Endothelial cell (in vitro differentiated cells): ENCODE data around the gene CLEC18C. TPM values are rescaled to one million over a fixed set of nuclear protein-coding genes. Genes with fewer than 3 reads are reported as not detected.
"Not testable (repeated sequence)": the region's sequence is repeated elsewhere in the genome, so short reads cannot be mapped to it uniquely, and the experiment has no call there.

Experiments used
- DNase-seq: peaks from one replicate; pipeline ENCODE4 v3.0.0; 2021; ENCODE audit warnings: low spot score
- H3K27ac Mint-ChIP-seq: one replicate; pipeline ENCODE4 v1.8.0; 2021; ENCODE audit warnings: mixed read lengths, inconsistent platforms; ENCODE audit not compliant: unreplicated experiment
- H3K27me3 Mint-ChIP-seq: one replicate; pipeline ENCODE4 v1.8.0; 2021; ENCODE audit warnings: mild to moderate bottlenecking, moderate library complexity, mixed read lengths, inconsistent platforms; ENCODE audit not compliant: unreplicated experiment
- H3K36me3 Mint-ChIP-seq: one replicate; pipeline ENCODE4 v1.8.0; 2021; ENCODE audit warnings: mild to moderate bottlenecking, low read depth, mixed read lengths, inconsistent platforms; ENCODE audit not compliant: unreplicated experiment
- H3K4me1 Mint-ChIP-seq: one replicate; pipeline ENCODE4 v1.8.0; 2021; ENCODE audit warnings: mild to moderate bottlenecking, mixed read lengths, inconsistent platforms; ENCODE audit not compliant: unreplicated experiment
- H3K4me3 Mint-ChIP-seq: one replicate; pipeline ENCODE4 v1.8.0; 2021; ENCODE audit warnings: mild to moderate bottlenecking, mixed read lengths, inconsistent platforms; ENCODE audit not compliant: unreplicated experiment
- H3K9me3 Mint-ChIP-seq: one replicate; pipeline ENCODE4 v1.8.0; 2021; ENCODE audit warnings: mixed read lengths, inconsistent platforms; ENCODE audit not compliant: unreplicated experiment
- CTCF ChIP-seq: fragments of 200-600 bp; sonication (generic); IDR thresholded peaks from one replicate; pipeline ENCODE4 v1.5.0; 2021; ENCODE audit warnings: antibody characterized with exemption; ENCODE audit not compliant: unreplicated experiment
- total RNA-seq: library from RNA; stranded (reverse); fragmentation: NEBNext Ultra II Directional; extraction: Animal tissue kit (Norgen Biotek cat#: 25700); gene quantifications from one replicate; pipeline ENCODE4 v1.2.1, GENCODE V29; 2021; ENCODE audit not compliant: unreplicated experiment

Gene CLEC18C
- total RNA-seq, 1 donor from 2014 or later: 1.0 TPM

GRCh38 chr16:70160388-70160787 lies 13.2 kb upstream of the CLEC18C start:
- Mint-ChIP-seq H3K9me3 (no peaks in the 10 kb centered on the region), H3K27me3 (no peaks in the 10 kb centered on the region), H3K36me3 (peaks cover 17% of the 10 kb centered on the region), H3K27ac (no peak overlapping the region), H3K4me1 (no peaks in the 10 kb centered on the region), H3K4me3 (no peak overlapping the region)
- DNase-seq: no peak
- no peak for TF ChIP-seq CTCF

GRCh38 chr16:70160821-70161220 lies 12.8 kb upstream of the CLEC18C start:
- no peak for DNase-seq
- H3K27me3 Mint-ChIP-seq: no peaks in the 10 kb centered on the region
- no peaks in the 10 kb centered on the region for H3K9me3 Mint-ChIP-seq
- peaks cover 16% of the 10 kb centered on the region for H3K36me3 Mint-ChIP-seq
- TF ChIP-seq CTCF: no peak
- H3K27ac Mint-ChIP-seq: no peak overlapping the region
- H3K4me3 Mint-ChIP-seq: no peak overlapping the region
- H3K4me1 Mint-ChIP-seq: no peaks in the 10 kb centered on the region

GRCh38 chr16:70161350-70161749 lies 12.2 kb upstream of the CLEC18C start:
- Mint-ChIP-seq H3K4me3 (peak overlapping the region; percentile 19), H3K36me3 (peaks cover 11% of the 10 kb centered on the region), H3K27me3 (no peaks in the 10 kb centered on the region), H3K9me3 (no peaks in the 10 kb centered on the region), H3K4me1 (no peaks in the 10 kb centered on the region), H3K27ac (no peak overlapping the region)
- TF ChIP-seq CTCF: no peak
- no peak for DNase-seq

GRCh38 chr16:70162041-70162451 lies 11.5 kb upstream of the CLEC18C start:
- no peak overlapping the region for H3K27ac Mint-ChIP-seq
- no peak for DNase-seq
- H3K4me3 Mint-ChIP-seq: no peak overlapping the region

GRCh38 chr16:70163596-70163995 lies 10.0 kb upstream of the CLEC18C start:
- Mint-ChIP-seq H3K36me3 (peaks cover 9% of the 10 kb centered on the region), H3K9me3 (no peaks in the 10 kb centered on the region), H3K4me1 (no peaks in the 10 kb centered on the region), H3K4me3 (no peak overlapping the region), H3K27me3 (no peaks in the 10 kb centered on the region), H3K27ac (no peak overlapping the region)
- no peak for TF ChIP-seq CTCF
- no peak for DNase-seq

More at GRCh38 chr16:70162041-70162451, 11.5 kb upstream of the CLEC18C start:
- no peaks in the 10 kb centered on the region for H3K27me3 Mint-ChIP-seq
- no peak for TF ChIP-seq CTCF
- peaks cover 9% of the 10 kb centered on the region for H3K36me3 Mint-ChIP-seq
- no peaks in the 10 kb centered on the region for H3K9me3 Mint-ChIP-seq
- no peaks in the 10 kb centered on the region for H3K4me1 Mint-ChIP-seq

- H3K4me3 Mint-ChIP-seq, H3K27me3 Mint-ChIP-seq, H3K4me1 Mint-ChIP-seq, H3K9me3 Mint-ChIP-seq, H3K36me3 Mint-ChIP-seq, DNase-seq, H3K27ac Mint-ChIP-seq: not testable (repeated sequence)
These were observed 6.9 kb upstream of the CLEC18C start for GRCh38 chr16:70166688-70167087.

- not testable (repeated sequence) for H3K9me3 Mint-ChIP-seq, DNase-seq, H3K27ac Mint-ChIP-seq, H3K4me3 Mint-ChIP-seq, H3K4me1 Mint-ChIP-seq, H3K36me3 Mint-ChIP-seq, H3K27me3 Mint-ChIP-seq
These were observed 329 bp downstream of the CLEC18C start for GRCh38 chr16:70173916-70174315.

- H3K36me3 Mint-ChIP-seq, H3K4me1 Mint-ChIP-seq, H3K4me3 Mint-ChIP-seq, DNase-seq, H3K9me3 Mint-ChIP-seq, H3K27me3 Mint-ChIP-seq, H3K27ac Mint-ChIP-seq: not testable (repeated sequence)
These were observed 873 bp downstream of the CLEC18C start for GRCh38 chr16:70174387-70174932.
